Left hindlimb (tissue), 1 donor: ENCODE data around the gene ASB6.

ENCODE experiments used
- DNase-seq: peaks from one replicate; pipeline ENCODE4 v3.0.0-alpha.2; 2018

The ASB6 gene

GRCh38 chr9:129624947-129625346, 17.0 kb downstream of the ASB6 start:
- DNase-seq: no peak

DNA sequence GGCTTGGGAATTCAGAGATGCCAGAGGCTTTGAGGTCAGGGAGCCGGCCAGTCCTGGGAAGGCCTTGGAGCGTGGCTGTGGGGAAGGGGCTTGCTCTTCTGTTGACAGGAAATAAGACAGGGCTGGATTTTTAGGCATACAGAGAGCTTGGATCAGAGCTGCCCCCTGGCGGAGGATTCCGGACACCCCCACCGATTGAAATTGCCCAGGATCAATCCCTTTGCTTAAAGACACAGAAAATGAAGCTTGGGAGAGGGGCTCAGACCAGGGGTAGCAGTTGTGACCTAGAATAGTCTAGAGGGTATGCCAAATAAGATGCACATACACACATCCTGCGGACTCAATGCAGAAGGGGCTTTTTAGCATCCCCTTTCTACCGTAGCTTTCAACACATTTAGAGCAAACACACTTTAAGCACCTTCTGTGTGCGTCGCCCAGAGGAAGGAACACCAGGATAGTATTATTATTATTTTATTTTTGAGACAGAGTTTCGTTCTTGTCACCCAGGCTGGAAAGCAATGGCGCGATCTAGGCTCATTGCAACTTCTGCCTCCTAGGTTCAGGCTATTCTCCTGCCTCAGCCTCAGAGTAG, 17.7 kb downstream of the ASB6 start:
- DNase-seq: no peak

- no peak for DNase-seq
Observed at GRCh38 chr9:129623331-129623730, 18.6 kb downstream of the ASB6 start.

DNA sequence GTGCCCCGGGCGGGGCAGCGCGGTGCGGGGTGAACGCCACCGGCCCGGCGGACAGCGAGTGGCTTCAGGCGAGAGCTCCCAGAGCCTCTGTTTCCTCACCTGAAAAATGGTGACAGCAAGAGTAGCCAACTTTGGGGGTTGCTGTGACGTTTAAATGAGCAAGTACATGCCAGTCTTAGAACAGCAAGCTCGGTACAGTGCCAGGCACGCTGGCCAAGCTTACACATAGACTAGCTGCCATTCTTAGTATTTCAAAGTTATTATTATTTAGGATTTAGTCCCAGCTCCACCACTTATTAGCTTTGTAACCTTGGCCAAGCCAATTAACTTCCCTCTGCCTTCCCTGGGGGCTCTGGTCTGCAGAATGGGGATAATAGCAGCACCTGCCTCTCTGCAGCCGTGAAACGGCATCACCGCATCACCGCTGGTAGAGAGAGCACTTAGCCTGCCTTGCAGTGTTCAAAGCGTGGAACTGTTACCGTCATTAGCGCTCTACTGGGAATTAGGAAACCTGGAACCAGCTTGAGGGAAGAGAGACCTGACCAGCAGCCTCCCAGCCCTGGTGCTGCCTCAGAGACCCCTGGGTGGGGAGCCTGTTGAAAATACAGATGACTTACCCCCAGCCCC, 21.2 kb downstream of the ASB6 start, which contains the start of gene C9orf50:
Gene C9orf50, minus strand, starts transcription at position 433 of the 627 bp plus-strand sequence. CDS start 527 bp downstream, outside the sequence.
- no peak for DNase-seq

- DNase-seq: no peak
Observed at GRCh38 chr9:129619787-129620668, 21.9 kb downstream of the ASB6 start.

DNA sequence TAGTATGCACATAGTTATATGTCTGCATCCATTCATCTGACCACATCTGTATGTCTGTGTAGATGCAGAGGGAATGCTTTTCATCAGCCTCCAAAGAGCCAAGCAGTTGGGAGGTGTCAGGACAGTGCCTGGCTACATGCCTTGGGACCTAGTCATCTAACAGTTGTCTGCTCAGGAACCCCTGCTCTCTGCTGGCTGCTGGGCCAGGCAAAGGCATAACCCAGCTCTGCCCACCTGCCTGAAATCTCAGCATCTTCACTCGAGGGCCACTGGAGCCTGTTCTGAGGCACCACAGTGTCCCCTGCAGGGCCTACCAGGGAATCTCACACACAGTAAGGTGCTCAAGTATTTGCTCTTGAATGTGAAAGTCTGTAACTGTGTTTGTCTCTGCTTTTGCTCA, 24.8 kb downstream of the ASB6 start:
- DNase-seq: no peak

DNA sequence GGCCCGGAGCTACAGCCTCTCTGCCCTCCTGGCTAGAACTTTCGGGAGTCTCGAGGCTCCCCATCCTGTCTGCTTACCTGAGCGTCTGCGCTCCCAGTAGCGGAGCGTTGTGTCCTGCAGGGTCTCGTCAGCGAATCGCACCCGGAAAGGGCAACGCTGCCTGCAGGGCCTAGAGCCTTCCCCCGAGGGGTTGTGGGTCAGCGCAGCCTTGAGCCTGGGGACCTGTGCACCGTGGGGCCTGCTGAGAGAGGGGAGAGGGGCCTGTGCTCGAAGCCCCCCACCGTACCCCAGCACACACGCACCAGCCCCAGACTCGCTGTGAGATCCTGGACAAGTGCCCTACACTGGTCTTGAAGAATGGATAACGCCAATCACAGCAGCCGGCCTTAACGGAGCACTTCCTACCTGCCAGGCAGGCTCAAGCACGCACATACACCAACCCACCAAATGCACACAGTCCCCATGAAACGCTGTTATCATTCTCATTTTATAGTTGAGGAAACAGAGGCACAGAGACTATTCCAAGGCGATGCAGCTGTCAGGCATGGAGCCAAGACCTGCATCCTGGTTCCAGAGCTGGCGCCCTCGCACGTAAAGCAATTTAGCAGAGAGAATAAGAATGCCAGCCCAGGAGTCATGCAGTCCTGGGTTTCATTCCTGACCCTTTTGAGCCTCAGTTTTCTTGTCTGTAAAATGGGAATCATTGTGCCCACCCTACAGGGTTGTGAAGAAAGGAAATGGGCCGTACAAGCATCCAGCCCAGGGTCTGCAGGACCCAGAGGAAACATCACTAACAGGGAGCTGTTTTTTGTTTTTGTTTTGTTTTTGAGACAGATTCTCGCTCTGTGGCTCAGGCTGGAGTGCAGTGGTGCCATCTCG, 26.3 kb downstream of the ASB6 start:
- DNase-seq: no peak

- no peak for DNase-seq
Observed at GRCh38 chr9:129614932-129615331, 27.0 kb downstream of the ASB6 start.

DNA sequence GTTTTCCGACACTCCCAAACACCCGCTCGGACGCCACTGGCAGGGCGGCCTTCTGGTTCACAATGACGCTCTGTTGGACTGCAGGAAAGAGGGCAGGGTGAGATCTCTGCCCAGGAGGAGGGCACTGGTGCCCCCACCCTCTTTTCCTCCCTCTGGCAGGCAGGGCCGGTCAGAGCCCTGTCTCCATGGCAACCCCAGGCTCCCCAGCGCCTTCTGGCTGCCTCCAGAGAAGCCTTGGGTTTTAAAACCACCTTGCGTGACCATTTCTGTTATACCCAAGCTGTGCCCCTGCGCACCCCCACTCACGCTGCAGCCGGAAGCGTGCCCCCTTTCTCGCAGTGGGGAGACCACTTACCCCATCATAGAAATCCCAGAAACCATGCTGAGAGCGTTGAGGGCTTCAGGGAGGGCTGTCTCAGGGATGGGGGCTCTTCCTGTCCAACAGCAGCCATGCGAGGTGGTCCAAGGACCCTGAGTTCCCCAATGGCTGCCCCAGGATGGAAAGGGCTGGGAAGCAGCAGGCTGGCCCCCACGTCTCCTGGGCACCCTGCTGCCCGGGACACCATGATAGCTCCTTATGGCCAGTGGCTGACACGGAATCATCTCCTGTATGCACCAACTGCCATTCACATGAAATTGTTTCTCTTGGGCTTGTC, 28.3 kb downstream of the ASB6 start:
- peak; percentile 80 for DNase-seq

- no peak for DNase-seq
Observed at GRCh38 chr9:129612815-129613519, 29.0 kb downstream of the ASB6 start.

- DNase-seq: no peak
Observed at GRCh38 chr9:129612123-129612522, 29.8 kb downstream of the ASB6 start.

DNA sequence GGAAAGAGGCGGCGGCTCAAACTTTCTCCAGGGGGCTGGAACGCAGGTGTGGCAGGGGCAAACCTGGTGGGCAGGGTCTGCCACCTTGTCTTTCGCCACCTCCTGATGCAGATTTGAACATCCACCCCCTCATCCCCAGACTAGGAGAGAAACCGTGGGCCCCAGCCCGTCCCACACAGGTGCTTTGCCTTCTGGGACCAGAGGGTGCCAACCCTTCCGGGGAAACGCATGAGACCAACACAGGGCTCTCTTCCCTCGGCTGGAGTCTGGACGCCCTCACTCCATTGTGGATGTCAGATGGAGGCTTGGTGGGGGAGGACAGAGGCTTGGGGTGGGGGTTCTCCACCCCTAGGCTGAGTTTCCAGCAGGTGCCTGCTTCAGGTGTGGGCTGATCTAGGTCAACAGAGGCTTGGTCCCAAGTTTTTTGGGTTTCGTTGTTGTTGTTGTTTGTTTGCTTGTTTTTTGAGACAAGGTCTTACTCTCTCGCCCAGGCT, 30.6 kb downstream of the ASB6 start:
- DNase-seq: no peak

DNA sequence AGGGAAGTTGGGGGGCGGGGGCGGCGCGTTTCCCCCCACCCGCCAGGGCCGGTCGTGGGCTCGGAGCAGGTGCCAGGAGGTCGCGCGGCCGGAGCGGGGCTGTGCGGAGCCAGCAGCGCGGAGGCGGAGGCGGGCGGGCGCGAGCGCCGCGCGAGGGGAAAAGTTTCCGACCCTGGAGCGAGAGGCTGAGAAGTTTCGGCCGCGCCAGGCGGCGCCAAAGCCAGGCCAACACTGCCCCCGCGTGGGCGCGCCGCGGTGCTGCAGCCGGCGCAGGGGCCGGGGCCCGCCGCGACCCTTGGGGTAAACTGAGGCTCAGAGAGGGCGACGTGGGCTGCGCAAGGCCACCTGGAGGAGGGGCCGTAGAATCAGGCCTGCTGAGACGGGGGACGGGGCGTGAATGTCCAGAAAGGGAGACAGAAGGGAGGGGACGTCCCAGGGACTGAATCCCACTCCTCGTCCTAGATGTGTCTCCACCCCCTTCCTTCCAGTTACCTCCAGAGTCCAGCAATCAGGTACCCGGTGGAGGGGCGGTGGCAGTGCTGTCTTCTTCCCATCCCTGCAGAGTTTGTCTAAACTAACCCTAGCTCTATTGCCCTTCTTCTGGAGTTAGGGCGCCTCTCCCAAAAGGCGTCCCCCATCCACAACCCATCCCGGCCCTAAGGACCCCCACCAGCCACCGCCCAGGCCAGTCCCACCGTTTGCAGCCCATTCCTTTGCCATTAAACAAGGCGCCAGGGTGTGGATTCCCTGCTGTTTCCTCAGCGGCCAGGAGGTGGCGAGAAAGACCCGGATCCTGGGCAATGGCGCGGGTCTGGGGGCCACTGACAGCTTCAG, 31.3 kb downstream of the ASB6 start:
- peak; percentile 87 for DNase-seq

GRCh38 chr9:129610213-129610472, 31.8 kb downstream of the ASB6 start:
- no peak for DNase-seq

GRCh38 chr9:129609486-129610212, 32.3 kb downstream of the ASB6 start:
- DNase-seq: peak; percentile 67

GRCh38 chr9:129608561-129609481, 33.1 kb downstream of the ASB6 start:
- no peak for DNase-seq

DNA sequence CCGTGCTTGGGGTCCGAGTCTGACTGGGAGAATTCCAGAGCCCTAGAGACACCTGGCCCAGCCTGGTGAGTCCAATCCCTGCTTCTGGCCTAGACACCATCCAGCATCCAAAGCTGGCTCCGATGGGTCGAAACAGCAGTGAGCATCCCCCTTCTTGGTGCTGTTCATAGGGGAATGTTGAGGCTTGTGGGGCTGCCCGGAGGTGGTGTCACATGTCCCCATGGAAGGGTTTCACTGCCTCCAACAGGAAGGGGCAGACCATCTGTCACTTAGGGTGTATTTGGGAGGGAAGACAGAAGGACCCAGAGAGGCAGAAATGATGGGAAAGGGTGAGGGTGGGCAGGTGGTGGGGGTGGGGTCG, 34.9 kb downstream of the ASB6 start:
- no peak for DNase-seq

DNA sequence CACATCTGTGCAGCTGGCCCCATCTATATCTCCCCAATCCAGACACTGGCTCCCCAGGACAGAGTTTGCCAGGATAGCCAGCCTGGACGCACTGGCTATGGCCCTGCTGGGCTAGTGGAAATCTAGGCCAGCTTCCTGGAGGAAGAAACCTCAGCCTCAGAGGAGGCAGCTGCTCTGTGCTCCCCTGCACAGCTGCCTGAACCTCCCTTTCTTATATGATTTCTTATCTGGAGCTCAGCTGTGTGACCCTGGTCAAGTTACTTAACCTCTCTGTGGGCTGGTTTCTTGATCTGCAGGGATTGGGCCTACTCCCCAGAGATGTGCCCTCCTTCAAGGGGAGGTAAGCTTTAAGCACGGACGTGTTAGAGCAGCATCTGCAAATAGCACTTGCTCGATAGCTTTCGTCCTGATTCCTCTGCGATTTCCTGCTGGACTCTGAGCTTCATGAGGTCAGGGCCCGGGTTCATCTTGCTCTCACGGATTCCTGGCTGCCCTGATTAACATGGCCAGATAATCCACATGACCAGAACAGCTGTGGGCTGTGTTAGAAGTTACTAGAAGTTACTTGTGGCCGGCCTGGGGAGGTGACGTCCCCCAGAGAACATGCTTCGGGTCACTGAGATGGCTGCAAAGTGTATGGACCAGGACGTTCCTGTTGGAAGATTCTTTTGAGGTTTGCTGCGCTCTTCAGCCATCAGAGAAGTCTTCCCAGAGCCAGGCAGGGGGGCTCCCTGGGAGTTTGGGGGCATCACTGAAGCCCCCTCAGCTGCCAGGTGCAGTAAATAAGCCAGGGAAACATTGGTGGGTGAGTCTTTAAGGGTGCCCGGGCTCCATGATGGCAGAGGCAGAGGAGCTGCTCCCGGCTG, 35.6 kb downstream of the ASB6 start:
- no peak for DNase-seq
